GM18526 (cell line): Measurements from ENCODE around the gene UBE2D3.

Experiments used
- POLR2A ChIP-seq: IDR thresholded peaks from 3 replicates; pipeline ENCODE4 v1.6.1; 2011; ENCODE audit not compliant: insufficient read length; ENCODE audit errors: extremely low read depth

UBE2D3 gene

DNA sequence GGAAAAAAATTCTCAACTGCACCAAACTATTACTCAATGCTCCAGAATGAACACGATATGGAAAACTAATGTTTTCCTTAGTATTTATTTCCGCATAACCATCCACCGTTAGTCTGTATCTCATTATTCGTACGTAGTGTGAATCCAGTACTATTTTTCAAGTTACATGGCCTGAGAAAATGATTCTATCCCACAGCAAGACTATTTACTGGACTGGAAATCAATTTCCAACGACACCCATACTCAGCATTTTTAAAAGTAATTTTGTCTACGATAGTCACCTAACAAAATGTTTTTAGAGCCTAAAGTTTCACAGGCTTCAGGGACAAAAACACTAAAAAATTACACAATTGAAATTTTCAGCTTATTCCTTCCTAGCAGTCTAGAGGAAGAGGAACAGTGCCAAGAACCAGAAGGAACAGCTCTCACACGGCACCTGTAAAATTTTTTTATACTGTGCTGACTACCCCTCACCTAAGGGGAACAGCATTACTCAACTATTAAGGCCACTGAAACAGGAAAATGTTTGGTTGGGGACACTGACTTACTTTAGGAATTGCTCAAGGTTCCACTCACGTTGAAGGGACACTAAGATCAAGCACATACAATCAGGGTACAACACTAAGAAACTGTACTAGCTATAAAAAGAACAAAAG lies 9.6 kb downstream of the UBE2D3 start:
- TF ChIP-seq POLR2A, result no peak

DNA sequence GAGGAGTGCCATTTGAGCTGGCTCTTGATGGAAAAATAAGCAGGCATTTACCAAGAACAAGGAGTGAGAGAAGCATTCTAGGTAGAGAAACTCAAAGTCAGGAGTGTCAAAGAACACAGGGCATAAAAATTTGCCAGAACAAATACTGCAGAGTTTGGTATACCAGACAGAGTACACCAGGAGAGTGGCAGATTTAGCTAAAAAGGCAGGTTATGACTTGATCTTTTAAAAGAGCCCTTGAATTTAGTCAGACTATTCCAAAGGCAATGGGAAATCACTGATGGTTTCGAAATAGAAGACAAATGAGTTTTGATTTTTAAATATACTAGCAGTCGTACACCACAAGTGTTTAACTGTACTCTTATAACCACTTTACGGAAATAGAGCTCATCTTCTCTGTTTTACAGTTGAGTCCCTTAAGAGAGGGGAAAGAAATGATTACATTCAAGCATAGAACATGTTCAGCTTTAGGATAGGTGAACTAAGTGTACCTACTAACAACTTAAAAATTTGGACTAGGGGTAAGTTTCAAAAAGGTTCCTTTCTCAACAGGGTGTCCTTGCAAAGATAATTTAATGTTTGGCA lies 10.2 kb downstream of the UBE2D3 start:
- TF ChIP-seq POLR2A, result no peak

DNA sequence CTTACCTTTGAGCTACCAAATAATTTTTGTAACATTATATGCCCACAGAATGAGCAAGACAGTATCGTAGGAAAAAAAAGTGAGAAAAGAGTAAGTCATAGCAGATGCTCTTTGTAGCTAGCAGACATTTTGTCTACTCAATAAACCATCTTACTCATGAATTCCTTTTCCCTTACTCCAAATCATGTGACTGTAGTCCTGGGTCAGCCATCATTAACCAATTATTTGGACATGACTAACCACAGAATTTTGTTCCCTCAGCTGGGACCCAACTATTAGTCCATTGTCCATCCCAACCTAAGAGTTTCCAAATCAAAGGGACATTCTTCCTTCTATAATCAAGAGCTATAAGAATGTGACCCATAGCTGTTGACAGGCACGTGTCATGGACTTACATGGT lies 11.4 kb downstream of the UBE2D3 start:
- TF ChIP-seq POLR2A, result no peak

DNA sequence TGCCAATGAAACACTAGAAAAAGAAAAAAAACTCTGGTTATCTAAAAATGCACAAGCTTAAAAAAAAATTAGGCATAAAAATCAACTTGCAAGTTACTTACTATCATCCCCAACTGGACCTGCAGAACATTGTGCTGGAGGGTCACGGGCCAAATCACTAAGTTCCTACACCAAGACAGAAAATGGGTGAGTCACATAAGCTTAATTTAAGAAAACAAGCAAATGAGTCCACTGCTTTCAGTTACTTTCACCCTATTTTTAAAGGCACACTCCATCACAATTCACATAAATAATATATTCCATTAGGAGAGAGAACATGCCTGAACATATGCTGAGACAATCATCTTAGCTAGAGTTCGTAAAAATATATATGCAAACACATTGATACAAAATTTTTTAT lies 17.7 kb downstream of the UBE2D3 start:
- TF ChIP-seq POLR2A, result no peak

DNA sequence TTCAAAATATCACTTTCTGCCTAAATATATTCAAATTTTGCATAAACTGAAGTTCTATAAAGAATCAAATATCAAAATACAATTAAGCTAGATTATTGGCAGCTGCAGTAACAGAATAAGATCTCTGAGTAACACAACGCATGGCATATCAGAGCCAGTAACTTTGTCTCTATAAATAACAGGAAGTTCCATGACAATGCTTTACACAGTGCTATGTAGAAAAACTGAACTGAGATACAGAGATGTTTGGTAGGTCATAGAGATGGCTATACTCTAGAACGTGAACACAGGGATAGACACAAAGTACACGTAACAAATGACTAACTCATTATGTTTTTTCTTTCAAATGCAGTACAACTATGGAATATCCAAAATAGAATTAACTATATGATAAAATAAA lies 18.2 kb downstream of the UBE2D3 start:
- no peak for TF ChIP-seq POLR2A

DNA sequence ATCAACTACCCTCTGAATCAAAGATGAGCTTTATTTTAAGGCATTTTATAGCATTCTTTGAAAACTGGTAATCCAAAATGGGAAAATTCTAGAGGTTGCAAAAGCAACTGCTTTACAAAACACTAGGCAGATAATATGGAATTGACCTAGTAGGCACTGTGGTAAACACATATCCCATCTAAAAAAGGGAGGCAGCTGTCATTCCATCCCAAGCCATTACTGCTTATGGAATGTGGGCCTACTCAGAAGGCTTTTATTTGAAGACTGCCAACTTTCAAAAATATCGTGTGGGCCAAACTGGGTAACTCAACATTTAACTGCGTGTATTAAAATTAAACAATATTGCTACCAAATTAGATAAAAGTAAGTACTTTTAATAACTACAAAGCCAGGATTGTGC lies 19.3 kb downstream of the UBE2D3 start:
- no peak for TF ChIP-seq POLR2A

DNA sequence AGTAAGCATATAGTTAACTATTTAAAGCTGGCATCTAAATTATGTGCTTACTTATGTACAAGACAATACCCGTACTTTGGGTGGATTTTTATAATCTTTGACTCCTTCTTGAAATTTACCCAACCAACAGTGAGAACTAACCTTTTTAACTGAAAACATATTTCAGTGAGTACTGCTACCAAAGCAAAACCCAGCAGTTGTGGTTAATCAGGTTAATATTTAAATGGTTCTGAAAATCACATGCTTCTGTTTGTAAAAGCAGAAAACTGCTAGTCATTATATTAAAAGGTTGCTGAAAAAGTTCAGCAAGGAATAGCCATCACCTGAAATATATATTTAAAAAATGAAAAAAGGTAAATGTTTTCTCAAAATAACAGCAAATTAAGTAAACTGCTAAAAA lies 20.0 kb downstream of the UBE2D3 start:
- no peak for TF ChIP-seq POLR2A

DNA sequence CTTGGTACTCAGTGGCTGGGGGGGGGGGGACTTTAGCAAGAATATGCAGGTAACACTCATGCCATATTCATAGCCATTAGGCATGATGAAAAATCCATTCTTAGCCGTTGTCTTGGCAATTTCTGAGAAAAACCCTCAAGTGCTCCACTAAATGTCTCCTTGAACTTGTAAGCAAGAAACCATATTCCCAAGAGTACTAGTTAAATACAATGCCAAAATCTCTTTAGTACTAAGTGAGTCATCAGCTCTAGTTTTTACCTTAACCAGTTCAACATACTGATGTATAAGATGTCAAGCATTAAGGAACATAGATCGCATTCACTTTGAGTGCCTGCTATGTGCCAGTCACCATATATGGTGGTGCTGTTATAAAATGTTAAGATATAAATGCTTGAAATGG lies 27.5 kb downstream of the UBE2D3 start:
- no peak for TF ChIP-seq POLR2A

DNA sequence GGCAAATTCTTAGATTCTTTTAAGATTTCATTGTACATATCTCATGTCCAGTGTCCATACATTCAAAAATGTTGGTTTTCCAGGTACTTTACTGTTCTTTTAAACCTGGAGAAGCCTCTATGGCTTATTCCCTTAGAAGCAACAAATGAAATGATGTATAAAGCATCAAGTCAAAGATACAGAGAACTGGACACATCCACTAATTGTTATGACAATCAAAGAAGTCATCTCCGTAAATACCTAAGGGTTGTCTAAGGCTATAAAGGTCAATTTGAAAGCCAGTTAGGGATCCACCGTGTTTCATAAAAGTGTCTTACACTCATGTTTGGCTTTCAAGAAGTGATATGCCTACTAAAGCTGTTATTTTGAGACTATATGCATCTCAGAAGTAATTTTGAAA lies 32.4 kb downstream of the UBE2D3 start:
- no peak for TF ChIP-seq POLR2A

DNA sequence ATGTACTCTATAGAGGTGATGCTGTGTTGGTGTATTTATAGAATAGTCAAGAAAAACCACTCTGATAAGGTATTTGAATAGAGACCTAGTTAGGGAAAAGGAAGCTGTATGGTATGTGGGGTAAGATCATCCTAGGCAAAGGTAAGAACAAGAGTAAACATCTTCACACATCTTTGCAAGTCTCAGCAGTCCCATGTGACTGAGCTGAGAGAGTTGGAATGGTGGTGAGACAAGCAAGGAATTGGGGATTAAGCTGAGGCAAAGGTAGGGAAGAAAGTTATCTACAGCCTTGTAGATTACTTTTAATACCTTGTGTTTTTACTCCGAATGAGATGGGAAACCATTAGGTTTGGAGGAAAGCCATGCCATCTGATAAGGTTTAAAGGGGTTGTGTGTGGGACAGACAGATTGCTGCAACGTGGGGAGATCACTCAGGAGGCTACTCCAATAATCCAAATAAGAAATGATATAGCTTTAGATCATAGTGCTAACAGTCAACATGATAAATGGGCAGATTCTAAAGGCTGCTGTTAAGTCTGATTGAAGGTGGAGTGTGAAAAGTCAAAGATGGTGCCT lies 34.9 kb downstream of the UBE2D3 start:
- no peak for TF ChIP-seq POLR2A

DNA sequence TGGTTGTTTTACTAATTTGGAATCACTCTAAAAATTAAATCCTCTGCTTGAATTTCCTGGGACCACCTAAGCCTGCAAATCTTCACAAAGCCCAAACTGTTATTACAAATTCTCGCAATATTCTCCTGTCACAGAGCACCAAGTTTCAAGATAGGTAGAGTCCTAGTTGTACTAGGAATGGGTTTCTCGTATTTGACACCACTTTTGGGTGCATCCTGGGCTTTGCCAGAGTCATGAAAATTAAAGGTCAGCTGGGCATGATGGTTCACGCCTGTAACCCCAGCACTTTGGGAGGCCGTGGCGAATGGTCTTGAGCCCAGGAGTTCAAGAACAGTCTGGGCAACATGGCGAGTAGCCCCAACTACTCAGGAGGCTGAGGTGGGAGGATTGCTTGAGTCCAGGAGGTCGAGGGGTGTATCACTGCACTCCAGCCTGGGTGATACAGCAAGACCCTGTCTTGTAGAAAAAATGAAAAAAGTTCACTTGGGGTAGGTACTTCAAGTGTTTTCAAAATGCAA lies 36.0 kb downstream of the UBE2D3 start:
- no peak for TF ChIP-seq POLR2A

DNA sequence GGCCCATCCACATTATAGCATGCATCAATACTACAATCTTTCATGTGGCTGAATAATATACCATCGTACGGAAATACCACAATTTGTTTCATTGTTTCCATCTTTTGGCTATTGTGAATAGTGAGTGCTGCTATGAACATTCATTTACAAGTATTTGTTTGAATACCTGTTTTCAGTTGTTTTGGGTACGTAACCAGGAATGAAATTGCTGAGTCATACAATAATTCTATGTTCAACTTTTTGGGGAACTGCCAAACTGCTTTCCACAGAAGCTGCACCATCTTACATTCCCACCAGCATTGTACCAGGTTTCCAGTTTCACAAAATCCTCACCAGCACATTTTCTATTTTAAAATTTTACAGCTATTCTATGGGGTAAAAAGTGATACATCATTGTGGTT lies 38.0 kb downstream of the UBE2D3 start:
- TF ChIP-seq POLR2A, result no peak

DNA sequence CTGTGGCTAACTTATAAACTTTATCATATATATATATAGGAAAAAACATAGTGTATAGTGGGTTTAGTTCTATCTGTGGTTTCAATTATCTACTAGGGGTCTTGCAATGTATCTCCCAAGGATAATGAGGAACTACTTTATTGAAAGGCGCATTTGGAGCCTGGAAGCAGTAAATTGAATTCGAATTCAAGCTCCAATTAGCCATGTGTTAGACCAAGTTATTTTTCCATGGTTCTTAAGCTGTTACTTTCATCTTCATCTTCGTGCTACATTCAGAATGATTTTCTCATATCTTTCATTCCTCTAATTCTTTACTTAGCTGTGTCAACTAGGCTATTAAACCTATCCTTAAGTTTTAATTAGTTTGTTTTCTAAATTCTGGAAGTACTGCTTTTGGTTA lies 39.4 kb downstream of the UBE2D3 start:
- no peak for TF ChIP-seq POLR2A

DNA sequence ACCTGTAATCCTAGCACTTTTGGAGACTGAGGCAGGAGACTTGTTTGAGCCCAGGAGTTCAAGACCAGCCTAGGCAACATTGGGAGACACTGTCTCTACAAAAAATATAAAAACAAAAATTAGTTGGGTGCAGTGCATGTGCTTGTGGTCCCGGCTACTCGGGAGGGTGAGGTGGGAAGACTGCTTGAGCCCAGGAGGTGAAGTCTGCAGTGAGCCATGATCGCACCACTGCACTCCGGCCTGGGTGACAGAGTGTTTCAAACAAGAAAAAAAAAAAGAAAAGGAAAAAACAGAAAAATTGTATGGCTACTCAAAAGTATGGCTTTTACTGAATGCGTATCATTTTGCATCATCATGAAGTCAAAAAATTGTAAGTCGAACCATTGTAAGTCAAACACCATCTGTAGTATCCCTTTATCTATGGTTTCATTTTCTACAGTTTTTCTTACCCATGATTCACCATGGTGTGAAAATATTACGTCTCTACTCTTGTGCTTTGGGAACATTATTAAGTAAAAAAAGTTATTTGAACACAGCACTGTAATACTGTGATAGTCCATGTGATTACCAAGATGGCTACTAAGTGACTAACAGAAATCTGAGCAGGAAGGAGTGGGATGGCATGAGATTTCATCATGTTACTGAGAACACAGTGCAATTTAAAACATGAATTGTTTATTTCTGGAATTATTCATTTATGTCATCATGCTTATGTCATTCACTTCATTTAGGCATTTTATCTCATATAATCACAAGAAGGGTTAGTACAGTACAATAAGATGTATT lies 40.1 kb downstream of the UBE2D3 start:
- no peak for TF ChIP-seq POLR2A

DNA sequence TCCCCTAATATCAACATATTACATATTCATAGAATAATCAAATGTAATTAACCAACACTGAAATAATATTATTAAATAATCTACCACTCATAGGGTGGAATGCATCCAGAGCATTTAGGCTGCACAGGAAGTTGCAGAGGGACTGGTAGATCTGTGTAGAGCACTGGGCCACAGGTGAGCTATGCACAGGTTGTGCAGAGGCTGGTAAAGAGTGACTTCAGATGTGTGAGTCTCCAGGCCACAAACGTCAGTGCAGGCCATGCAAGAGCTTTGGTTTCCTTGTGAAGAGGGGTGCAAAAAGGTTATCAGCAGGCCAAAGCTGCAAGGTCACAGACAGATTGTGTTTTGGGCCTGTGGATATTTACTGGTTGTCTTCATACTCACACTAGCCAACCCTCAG lies 41.1 kb downstream of the UBE2D3 start:
- no peak for TF ChIP-seq POLR2A

DNA sequence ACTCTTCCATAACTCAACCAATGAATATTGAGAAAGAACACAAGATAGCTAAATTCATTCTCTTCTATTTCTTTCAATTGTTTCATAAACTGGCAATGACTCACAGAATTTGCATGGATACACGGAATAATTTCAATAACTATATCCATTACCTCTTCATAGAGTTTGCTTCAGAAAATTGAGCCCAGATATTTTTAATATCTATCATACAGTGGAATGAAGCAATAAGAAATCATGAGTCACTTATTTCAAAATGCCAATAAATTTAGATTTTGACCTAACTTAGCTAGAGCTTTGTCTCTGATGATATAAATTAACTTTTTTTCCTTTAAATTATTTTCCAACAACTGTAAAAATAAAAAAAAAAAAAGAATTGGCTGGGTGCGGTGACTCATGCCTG lies 44.3 kb downstream of the UBE2D3 start:
- TF ChIP-seq POLR2A, result no peak
